Measurements from ENCODE around the gene MEGF11.
"Not testable (repeated sequence)": the region's sequence is repeated elsewhere in the genome, so short reads cannot be mapped to it uniquely, and the experiment has no call there.

The MEGF11 gene

GRCh38 chr15:65907661-65908060, 345.9 kb downstream of the MEGF11 start:
- no peak for DNase-seq

- DNase-seq, result no peak
These were observed 347.2 kb downstream of the MEGF11 start for GRCh38 chr15:65906396-65906795.

- no peak for DNase-seq
These were observed 349.2 kb downstream of the MEGF11 start for GRCh38 chr15:65904301-65904700.

- no peak for DNase-seq
These were observed 350.1 kb downstream of the MEGF11 start for GRCh38 chr15:65903296-65904073.

GRCh38 chr15:65902373-65902772, 351.2 kb downstream of the MEGF11 start:
- DNase-seq, result no peak

- no peak for DNase-seq
These were observed 351.7 kb downstream of the MEGF11 start for GRCh38 chr15:65901836-65902235.

GRCh38 chr15:65901336-65901735, 352.2 kb downstream of the MEGF11 start:
- DNase-seq, result no peak

- DNase-seq, result no peak
These were observed 353.1 kb downstream of the MEGF11 start for GRCh38 chr15:65900488-65900887.

- DNase-seq, result no peak
These were observed 357.3 kb downstream of the MEGF11 start for GRCh38 chr15:65896236-65896635.

- DNase-seq, result no peak
These were observed 360.5 kb downstream of the MEGF11 start for GRCh38 chr15:65893060-65893459.

GRCh38 chr15:65888981-65889380, 364.6 kb downstream of the MEGF11 start:
- DNase-seq, result peak; percentile 20

GRCh38 chr15:65887565-65887964, 366.0 kb downstream of the MEGF11 start:
- DNase-seq, result no peak

- no peak for DNase-seq
These were observed 367.8 kb downstream of the MEGF11 start for GRCh38 chr15:65885668-65886218.

GRCh38 chr15:65884511-65884910, 369.0 kb downstream of the MEGF11 start:
- DNase-seq, result no peak

- no peak for DNase-seq
These were observed 370.0 kb downstream of the MEGF11 start for GRCh38 chr15:65883571-65883970.

GRCh38 chr15:65881766-65882434, 371.6 kb downstream of the MEGF11 start:
- DNase-seq, result no peak

- no peak for DNase-seq
These were observed 375.8 kb downstream of the MEGF11 start for GRCh38 chr15:65877749-65878148.

GRCh38 chr15:65875458-65875857, 378.1 kb downstream of the MEGF11 start:
- DNase-seq, result no peak

GRCh38 chr15:65873256-65873655, 380.3 kb downstream of the MEGF11 start:
- DNase-seq, result no peak

- DNase-seq, result not testable (repeated sequence)
These were observed 381.0 kb downstream of the MEGF11 start for GRCh38 chr15:65872596-65872995.

- DNase-seq, result not testable (repeated sequence)
These were observed 381.7 kb downstream of the MEGF11 start for GRCh38 chr15:65871886-65872285.

GRCh38 chr15:65870889-65871533, 382.5 kb downstream of the MEGF11 start:
- DNase-seq, result no peak

Measured in stimulated activated CD4-positive, alpha-beta T cell treated with anti-CD3 and anti-CD28 coated beads, Interleukin-4, amount 100 ng/mL, for 1 hour (primary cell).